ENCODE measurements around the gene JPT1. TPM values are rescaled to one million over a fixed set of nuclear protein-coding genes. Genes with fewer than 3 reads are reported as not detected.
A peak's percentile ranks its signal among the peaks of the same experiment; 100 is the strongest.
"Not testable (repeated sequence)": the region's sequence is repeated elsewhere in the genome, so short reads cannot be mapped to it uniquely, and the experiment has no call there.

The JPT1 gene
- total RNA-seq, 1 donor from 2014 or later: 236 TPM

DNA sequence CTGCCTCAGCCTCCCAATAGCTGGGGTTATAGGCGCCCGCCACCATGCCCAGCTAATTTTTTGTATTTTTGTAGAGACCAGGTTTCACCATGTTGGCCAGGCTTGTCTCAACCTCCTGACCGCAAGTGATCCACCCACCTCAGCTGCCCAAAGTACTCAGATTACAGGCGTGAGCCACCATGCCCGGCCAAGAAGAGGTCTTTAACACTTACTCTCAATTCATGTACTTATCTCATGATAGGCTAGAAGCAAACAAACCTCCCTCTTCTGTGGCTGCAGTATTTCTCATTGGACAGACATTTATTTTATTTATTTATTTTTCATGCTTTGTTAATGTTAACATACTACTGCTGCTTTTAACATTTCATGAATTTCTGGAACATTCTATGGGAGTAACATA, 15.8 kb downstream of the JPT1 start:
- TF ChIP-seq, protein P1, sequence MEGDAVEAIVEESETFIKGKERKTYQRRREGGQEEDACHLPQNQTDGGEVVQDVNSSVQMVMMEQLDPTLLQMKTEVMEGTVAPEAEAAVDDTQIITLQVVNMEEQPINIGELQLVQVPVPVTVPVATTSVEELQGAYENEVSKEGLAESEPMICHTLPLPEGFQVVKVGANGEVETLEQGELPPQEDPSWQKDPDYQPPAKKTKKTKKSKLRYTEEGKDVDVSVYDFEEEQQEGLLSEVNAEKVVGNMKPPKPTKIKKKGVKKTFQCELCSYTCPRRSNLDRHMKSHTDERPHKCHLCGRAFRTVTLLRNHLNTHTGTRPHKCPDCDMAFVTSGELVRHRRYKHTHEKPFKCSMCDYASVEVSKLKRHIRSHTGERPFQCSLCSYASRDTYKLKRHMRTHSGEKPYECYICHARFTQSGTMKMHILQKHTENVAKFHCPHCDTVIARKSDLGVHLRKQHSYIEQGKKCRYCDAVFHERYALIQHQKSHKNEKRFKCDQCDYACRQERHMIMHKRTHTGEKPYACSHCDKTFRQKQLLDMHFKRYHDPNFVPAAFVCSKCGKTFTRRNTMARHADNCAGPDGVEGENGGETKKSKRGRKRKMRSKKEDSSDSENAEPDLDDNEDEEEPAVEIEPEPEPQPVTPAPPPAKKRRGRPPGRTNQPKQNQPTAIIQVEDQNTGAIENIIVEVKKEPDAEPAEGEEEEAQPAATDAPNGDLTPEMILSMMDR (IDR thresholded peaks at IDR 0.05): no peak
- TF ChIP-seq EZH2 (IDR thresholded peaks at IDR 0.05) (no peak), EZH2phosphoT487 (IDR thresholded peaks at IDR 0.05) (no peak)
- Histone ChIP-seq H3K9me3 (ENCODE audit: low read depth) (no peaks in the 10 kb centered on the region), H2AFZ (replicated peaks) (no peak overlapping the region), H3K4me1 (no peaks in the 10 kb centered on the region), H4K20me1 (ENCODE audit: low read depth) (peaks cover 73% of the 10 kb centered on the region), H3K36me3 (peaks cover 21% of the 10 kb centered on the region), H3F3A (ENCODE audit: low read depth) (peaks cover 89% of the 10 kb centered on the region), H3K9ac (no peak overlapping the region), H3K79me2 (ENCODE audit: low read depth) (peaks cover 50% of the 10 kb centered on the region), H3K4me2 (no peak overlapping the region), H3K4me3 (no peak overlapping the region), H3K27me3 (no peaks in the 10 kb centered on the region), H3K27ac (no peak overlapping the region)
- no peaks in the 10 kb centered on the region for H3K9me3 Mint-ChIP-seq
- H3K27me3 Mint-ChIP-seq (ENCODE audit: insufficient read depth, low read depth): peaks cover 2% of the 10 kb centered on the region
- no peak for DNase-seq (ENCODE audit: low spot score)
- no peak overlapping the region for H3K4me3 Mint-ChIP-seq
- peaks cover 23% of the 10 kb centered on the region for H3K36me3 Mint-ChIP-seq
- no peaks in the 10 kb centered on the region for H3K4me1 Mint-ChIP-seq
- no peak overlapping the region for H3K27ac Mint-ChIP-seq

DNA sequence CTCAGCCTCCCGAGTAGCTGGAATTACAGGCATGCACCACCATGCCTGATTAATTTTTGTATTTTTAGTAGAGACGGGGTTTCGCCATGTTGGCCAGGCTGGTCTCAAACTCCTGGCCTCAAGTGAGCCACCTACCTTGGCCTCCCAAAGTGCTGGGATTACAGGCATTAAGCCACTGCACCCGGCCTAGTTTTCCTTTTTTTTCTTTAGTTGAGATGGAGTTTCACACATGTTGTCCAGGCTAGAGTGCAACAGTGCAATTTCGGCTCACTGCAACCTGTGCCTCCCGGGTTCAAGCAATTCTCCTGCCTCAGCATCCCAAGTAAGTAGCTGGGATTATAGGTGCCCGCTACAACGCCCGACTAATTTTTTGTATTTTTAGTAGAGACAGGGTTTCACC, 16.6 kb downstream of the JPT1 start:
- not testable (repeated sequence) for H3K27me3 ChIP-seq; H3K9me3 Mint-ChIP-seq; H3K9ac ChIP-seq; H3K9me3 ChIP-seq (ENCODE audit: low read depth); H3K4me3 ChIP-seq; H3K27ac Mint-ChIP-seq; H3K4me1 Mint-ChIP-seq; DNase-seq (ENCODE audit: low spot score); H3K4me2 ChIP-seq; H2AFZ ChIP-seq (replicated peaks); H3K27me3 Mint-ChIP-seq (ENCODE audit: insufficient read depth, low read depth); H3K4me3 Mint-ChIP-seq; H3K4me1 ChIP-seq
- Histone ChIP-seq H3K27ac (peak overlapping the region; percentile 20), H3K36me3 (peaks cover 21% of the 10 kb centered on the region), H4K20me1 (ENCODE audit: low read depth) (peaks cover 67% of the 10 kb centered on the region), H3K79me2 (ENCODE audit: low read depth) (peaks cover 46% of the 10 kb centered on the region), H3F3A (ENCODE audit: low read depth) (peaks cover 89% of the 10 kb centered on the region)
- H3K36me3 Mint-ChIP-seq: peaks cover 23% of the 10 kb centered on the region

DNA sequence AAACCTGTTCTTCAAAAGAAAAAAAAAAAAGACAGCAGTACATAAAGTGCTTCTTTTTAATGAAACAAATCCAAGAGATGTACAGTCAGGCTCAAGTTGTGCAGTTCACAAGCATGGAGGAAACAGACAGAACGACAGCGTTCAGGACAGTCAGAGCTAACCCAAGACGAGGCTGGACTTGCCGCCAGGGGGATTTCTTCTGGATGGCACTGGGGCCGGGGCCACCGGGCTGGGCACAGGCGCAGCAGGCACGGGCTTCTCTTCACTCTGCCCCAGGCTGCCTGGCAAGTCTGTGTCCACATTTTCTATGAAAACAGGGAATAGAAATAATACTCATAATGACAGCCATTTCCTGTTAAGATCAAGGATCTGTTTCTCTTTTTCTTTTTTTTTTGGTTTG, 18.4 kb downstream of the JPT1 start:
- Mint-ChIP-seq H3K4me1 (peaks cover 3% of the 10 kb centered on the region), H3K27ac (no peak overlapping the region), H3K27me3 (ENCODE audit: insufficient read depth, low read depth) (peaks cover 2% of the 10 kb centered on the region), H3K4me3 (peak overlapping the region; percentile 15), H3K9me3 (no peaks in the 10 kb centered on the region), H3K36me3 (peaks cover 18% of the 10 kb centered on the region)
- no peaks in the 10 kb centered on the region for H3K27me3 ChIP-seq
- H3K9me3 ChIP-seq (ENCODE audit: low read depth): no peaks in the 10 kb centered on the region
- peaks cover 98% of the 10 kb centered on the region for H3F3A ChIP-seq (ENCODE audit: low read depth)
- peaks cover 32% of the 10 kb centered on the region for H3K79me2 ChIP-seq (ENCODE audit: low read depth)
- peaks cover 52% of the 10 kb centered on the region for H4K20me1 ChIP-seq (ENCODE audit: low read depth)
- no peak overlapping the region for H3K4me2 ChIP-seq
- no peaks in the 10 kb centered on the region for H3K4me1 ChIP-seq
- DNase-seq (ENCODE audit: low spot score): no peak
- no peak overlapping the region for H3K4me3 ChIP-seq
- H3K36me3 ChIP-seq: peaks cover 17% of the 10 kb centered on the region
- H3K9ac ChIP-seq: peak overlapping the region; percentile 36
- no peak overlapping the region for H2AFZ ChIP-seq (replicated peaks)
- TF ChIP-seq, protein P1 (IDR thresholded peaks at IDR 0.05): no peak
- no peak for TF ChIP-seq EZH2 (IDR thresholded peaks at IDR 0.05)
- TF ChIP-seq EZH2phosphoT487 (IDR thresholded peaks at IDR 0.05): no peak
- H3K27ac ChIP-seq: peak overlapping the region; percentile 68

DNA sequence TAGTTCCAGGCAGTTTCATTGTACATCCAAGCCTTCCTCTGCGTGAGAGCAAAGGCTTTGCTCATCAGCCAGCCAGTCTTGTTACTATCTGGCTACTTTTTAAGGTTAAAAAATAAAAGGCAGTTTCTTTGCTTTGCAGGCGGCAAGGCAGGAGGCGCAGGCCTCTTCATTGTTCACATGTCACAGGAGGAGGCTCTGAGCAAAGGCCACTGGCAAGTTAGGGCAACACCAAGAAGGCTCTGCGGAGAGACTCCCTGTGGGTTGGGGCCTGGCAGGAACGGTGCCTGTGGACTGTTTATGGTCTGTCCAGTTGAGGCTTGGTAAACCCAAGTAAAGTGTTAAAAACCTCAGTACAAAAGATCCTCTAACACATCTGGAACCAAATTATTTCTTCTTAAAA, 18.9 kb downstream of the JPT1 start:
- peaks cover 99% of the 10 kb centered on the region for H3F3A ChIP-seq (ENCODE audit: low read depth)
- TF ChIP-seq EZH2phosphoT487 (IDR thresholded peaks at IDR 0.05) (no peak), EZH2 (IDR thresholded peaks at IDR 0.05) (no peak)
- TF ChIP-seq, protein P1 (IDR thresholded peaks at IDR 0.05): no peak
- H3K79me2 ChIP-seq (ENCODE audit: low read depth): peaks cover 32% of the 10 kb centered on the region
- H3K4me2 ChIP-seq: no peak overlapping the region
- no peaks in the 10 kb centered on the region for H3K27me3 ChIP-seq
- H3K4me3 ChIP-seq: no peak overlapping the region
- Mint-ChIP-seq H3K4me3 (no peak overlapping the region), H3K36me3 (peaks cover 19% of the 10 kb centered on the region), H3K27me3 (ENCODE audit: insufficient read depth, low read depth) (peaks cover 2% of the 10 kb centered on the region), H3K9me3 (no peaks in the 10 kb centered on the region), H3K4me1 (peaks cover 7% of the 10 kb centered on the region), H3K27ac (no peak overlapping the region)
- peak overlapping the region; percentile 68 for H3K27ac ChIP-seq
- H3K9ac ChIP-seq: peak overlapping the region; percentile 36
- H4K20me1 ChIP-seq (ENCODE audit: low read depth): peaks cover 52% of the 10 kb centered on the region
- H3K9me3 ChIP-seq (ENCODE audit: low read depth): no peaks in the 10 kb centered on the region
- no peak overlapping the region for H2AFZ ChIP-seq (replicated peaks)
- no peak for DNase-seq (ENCODE audit: low spot score)
- peaks cover 16% of the 10 kb centered on the region for H3K36me3 ChIP-seq
- peaks cover under 1% of the 10 kb centered on the region for H3K4me1 ChIP-seq

DNA sequence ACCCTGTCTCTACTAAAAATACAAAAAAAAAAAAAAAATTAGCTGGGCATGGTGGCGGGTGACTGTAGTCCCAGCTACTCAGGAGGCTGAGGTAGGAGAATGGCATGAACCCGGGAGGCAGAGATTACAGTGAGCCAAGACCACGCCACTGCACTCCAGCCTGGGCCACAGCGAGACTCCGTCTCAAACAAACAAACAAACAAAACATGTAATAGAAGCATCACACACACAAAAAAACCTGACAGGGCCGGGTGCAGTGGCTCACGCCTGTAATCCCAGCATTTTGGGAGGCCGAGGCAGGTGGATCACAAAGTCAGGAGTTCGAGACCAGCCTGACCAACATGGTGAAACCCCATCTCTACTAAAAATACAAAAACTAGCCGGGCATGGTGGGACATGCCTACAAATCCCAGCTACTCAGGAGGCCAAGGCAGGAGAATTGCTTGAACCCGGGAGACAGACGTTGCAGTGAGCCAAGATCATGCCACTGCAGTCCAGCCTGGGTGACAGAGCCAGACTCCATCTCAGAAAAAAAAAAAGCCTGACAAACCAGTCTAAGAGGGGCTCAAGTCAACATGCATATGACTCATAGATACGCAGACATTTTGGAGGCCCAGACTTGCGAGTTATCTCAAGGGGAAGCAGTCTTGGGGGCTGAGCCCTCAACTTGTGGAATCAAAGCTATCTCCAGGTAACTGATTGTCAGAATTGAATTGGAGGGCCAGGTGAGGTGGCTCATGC, 20.5 kb downstream of the JPT1 start:
- not testable (repeated sequence) for DNase-seq (ENCODE audit: low spot score); H2AFZ ChIP-seq (replicated peaks); H3K4me1 ChIP-seq; H3K27me3 Mint-ChIP-seq (ENCODE audit: insufficient read depth, low read depth); H3K4me3 ChIP-seq; H3K27ac ChIP-seq; H3K4me2 ChIP-seq; H3K27me3 ChIP-seq; H3K9me3 Mint-ChIP-seq; H3K36me3 ChIP-seq; H3K9ac ChIP-seq; H3K27ac Mint-ChIP-seq; H3K9me3 ChIP-seq (ENCODE audit: low read depth)
- H3K4me3 Mint-ChIP-seq: peak overlapping the region; percentile 58
- H3K4me1 Mint-ChIP-seq: peaks cover 12% of the 10 kb centered on the region
- H3K36me3 Mint-ChIP-seq: peaks cover 18% of the 10 kb centered on the region
- Histone ChIP-seq H3F3A (ENCODE audit: low read depth) (peaks cover 98% of the 10 kb centered on the region), H4K20me1 (ENCODE audit: low read depth) (peaks cover 49% of the 10 kb centered on the region), H3K79me2 (ENCODE audit: low read depth) (peaks cover 27% of the 10 kb centered on the region)
